Activated CD8-positive, alpha-beta T cell treated with anti-CD3 and anti-CD28 coated beads for 36 hours (primary cell): ENCODE measurements around the gene STRIT1. TPM values are rescaled to one million over a fixed set of nuclear protein-coding genes. Genes with fewer than 3 reads are reported as not detected.

Experiments used
- ATAC-seq: fragments of 200-7000 bp; cut with Tn5 transposase; one replicate; pipeline ENCODE4 v1.10.0; 2021; ENCODE audit warnings: mild to moderate bottlenecking, moderate library complexity
- CTCF ChIA-PET: fragments of 350-600 bp; sonication (Branson Sonifier 250); formaldehyde crosslinking; loops from one replicate; lab custom pipeline; 2021; ENCODE audit warnings: antibody characterized with exemption; lab: Charles Lee
- POLR2A ChIA-PET: fragments of 350-600 bp; sonication (Branson Sonifier 250); formaldehyde crosslinking; loops from one replicate; lab custom pipeline; 2021; ENCODE audit warnings: antibody characterized with exemption; lab: Charles Lee
- DNase-seq: peaks from one replicate; pipeline ENCODE4 v3.0.0-alpha.2; 2020
- H3K27ac Mint-ChIP-seq: one replicate; pipeline ENCODE4 v1.8.0; 2021; ENCODE audit warnings: mild to moderate bottlenecking, mixed read lengths
- H3K27me3 Mint-ChIP-seq: one replicate; pipeline ENCODE4 v1.8.0; 2021; ENCODE audit warnings: mixed read lengths
- H3K36me3 Mint-ChIP-seq: one replicate; pipeline ENCODE4 v1.8.0; 2021; ENCODE audit warnings: low read depth, mixed read lengths
- H3K4me1 Mint-ChIP-seq: one replicate; pipeline ENCODE4 v1.8.0; 2021; ENCODE audit warnings: low read depth, mixed read lengths
- H3K4me3 Mint-ChIP-seq: one replicate; pipeline ENCODE4 v1.8.0; 2021; ENCODE audit warnings: mild to moderate bottlenecking, moderate library complexity, mixed read lengths
- H3K9me3 Mint-ChIP-seq: one replicate; pipeline ENCODE4 v1.8.0; 2021; ENCODE audit warnings: mixed read lengths
- intact Hi-C: fragments of 100-400 bp; cut with micrococcal nuclease; formaldehyde crosslinking; loops from one replicate; pipeline ENCODE4 v1.10.0; 2022
- total RNA-seq, 2 experiments: library from RNA; stranded (reverse); gene quantifications; one replicate each; pipeline ENCODE4 v1.2.3, GENCODE V29; 2021
- TF ChIP-seq, protein P1 (sequence below): fragments of 200-600 bp; IDR thresholded peaks from one replicate; pipeline ENCODE4 v1.8.0; 2022; ENCODE audit warnings: antibody characterized with exemption, mild to moderate bottlenecking

The STRIT1 gene
- total RNA-seq, 2 experiments from 2014 or later = not detected

DNA sequence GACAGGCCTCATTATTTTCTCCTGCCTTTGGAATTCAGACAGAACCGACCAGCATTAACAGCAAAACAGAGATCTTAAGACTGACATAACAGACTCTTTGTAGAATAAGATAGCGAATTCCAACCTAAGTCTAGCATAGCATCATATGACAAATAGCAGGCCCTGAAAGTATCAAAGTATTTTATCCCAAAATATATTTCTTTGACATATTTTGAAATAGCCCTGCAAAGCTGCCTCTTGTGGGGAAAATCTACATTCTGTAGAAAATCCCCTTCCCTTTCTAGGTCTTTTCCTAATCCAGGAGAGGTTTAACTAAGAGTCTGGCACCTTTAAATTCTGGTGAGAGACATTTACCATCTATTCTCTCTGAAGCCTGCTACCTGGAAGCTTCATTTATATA lies 34.4 kb upstream of the STRIT1 start:
- H3K27me3 Mint-ChIP-seq = no peaks in the 10 kb centered on the region
- no peak overlapping the region for H3K4me3 Mint-ChIP-seq
- H3K9me3 Mint-ChIP-seq = no peaks in the 10 kb centered on the region
- ChIA-PET CTCF (no interaction called here), POLR2A (no interaction called here)
- ATAC-seq (no peak), DNase-seq (no peak)
- H3K36me3 Mint-ChIP-seq = no peaks in the 10 kb centered on the region
- intact Hi-C loops = loop anchor here (10.0 kb wide), 1 partner anchor 373 kb away; no protein-coding TSS in a partner anchor
- no peaks in the 10 kb centered on the region for H3K4me1 Mint-ChIP-seq
- no peak overlapping the region for H3K27ac Mint-ChIP-seq
- TF ChIP-seq, protein P1, sequence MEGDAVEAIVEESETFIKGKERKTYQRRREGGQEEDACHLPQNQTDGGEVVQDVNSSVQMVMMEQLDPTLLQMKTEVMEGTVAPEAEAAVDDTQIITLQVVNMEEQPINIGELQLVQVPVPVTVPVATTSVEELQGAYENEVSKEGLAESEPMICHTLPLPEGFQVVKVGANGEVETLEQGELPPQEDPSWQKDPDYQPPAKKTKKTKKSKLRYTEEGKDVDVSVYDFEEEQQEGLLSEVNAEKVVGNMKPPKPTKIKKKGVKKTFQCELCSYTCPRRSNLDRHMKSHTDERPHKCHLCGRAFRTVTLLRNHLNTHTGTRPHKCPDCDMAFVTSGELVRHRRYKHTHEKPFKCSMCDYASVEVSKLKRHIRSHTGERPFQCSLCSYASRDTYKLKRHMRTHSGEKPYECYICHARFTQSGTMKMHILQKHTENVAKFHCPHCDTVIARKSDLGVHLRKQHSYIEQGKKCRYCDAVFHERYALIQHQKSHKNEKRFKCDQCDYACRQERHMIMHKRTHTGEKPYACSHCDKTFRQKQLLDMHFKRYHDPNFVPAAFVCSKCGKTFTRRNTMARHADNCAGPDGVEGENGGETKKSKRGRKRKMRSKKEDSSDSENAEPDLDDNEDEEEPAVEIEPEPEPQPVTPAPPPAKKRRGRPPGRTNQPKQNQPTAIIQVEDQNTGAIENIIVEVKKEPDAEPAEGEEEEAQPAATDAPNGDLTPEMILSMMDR = no peak

DNA sequence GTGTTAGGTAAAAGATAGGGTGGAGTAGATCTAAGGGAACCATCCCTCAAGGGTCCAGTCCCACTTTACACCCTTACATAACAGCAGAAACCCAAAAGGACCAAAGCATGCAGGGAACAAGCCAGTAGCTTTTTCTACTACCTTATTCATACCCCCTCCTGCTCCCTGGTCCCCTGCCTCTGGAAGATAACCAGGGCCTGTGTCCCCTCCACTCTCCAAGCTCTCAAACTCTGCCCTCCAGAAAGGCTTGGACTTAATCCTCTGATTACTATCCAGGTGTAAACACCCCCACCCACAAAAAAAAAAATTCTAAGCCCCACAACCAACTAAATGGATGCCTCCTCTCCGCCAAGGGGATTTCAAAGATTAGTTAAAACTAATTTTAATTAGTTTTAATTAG lies 33.9 kb upstream of the STRIT1 start:
- H3K27ac Mint-ChIP-seq = no peak overlapping the region
- DNase-seq (no peak), ATAC-seq (no peak)
- TF ChIP-seq, protein P1 = no peak
- CTCF ChIA-PET = no interaction called here
- intact Hi-C loops = loop anchor here (10.0 kb wide), 1 partner anchor 373 kb away; no protein-coding TSS in a partner anchor
- H3K4me3 Mint-ChIP-seq = no peak overlapping the region
- no peaks in the 10 kb centered on the region for H3K9me3 Mint-ChIP-seq
- no peaks in the 10 kb centered on the region for H3K36me3 Mint-ChIP-seq
- H3K27me3 Mint-ChIP-seq = no peaks in the 10 kb centered on the region
- H3K4me1 Mint-ChIP-seq = no peaks in the 10 kb centered on the region
- POLR2A ChIA-PET = no interaction called here

DNA sequence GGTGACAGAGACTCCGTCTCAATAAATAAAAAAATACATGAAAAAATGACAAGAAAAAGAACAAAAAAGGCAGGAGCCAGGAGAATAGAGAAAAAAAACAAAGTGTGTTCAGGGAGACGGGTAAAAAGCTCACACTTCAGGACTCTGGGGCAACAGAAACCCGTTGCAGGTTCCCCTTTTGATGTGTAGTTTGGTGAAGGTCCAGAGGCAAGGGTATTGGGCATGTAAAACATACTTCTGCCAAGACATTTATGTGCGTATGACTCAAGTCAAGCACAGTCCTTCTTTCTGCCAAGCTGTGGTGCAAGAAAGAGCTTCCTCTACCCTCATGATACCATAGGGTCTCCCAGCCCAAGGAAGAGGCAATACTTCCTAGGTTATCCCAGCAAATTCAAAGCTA lies 33.4 kb upstream of the STRIT1 start:
- no peak overlapping the region for H3K27ac Mint-ChIP-seq
- ChIA-PET CTCF (no interaction called here), POLR2A (no interaction called here)
- H3K9me3 Mint-ChIP-seq = no peaks in the 10 kb centered on the region
- H3K4me3 Mint-ChIP-seq = no peak overlapping the region
- H3K4me1 Mint-ChIP-seq = no peaks in the 10 kb centered on the region
- no peaks in the 10 kb centered on the region for H3K27me3 Mint-ChIP-seq
- TF ChIP-seq, protein P1 = no peak
- no peak for DNase-seq
- ATAC-seq = no peak
- intact Hi-C loops = loop anchor here (10.0 kb wide), 1 partner anchor 372 kb away; no protein-coding TSS in a partner anchor
- H3K36me3 Mint-ChIP-seq = no peaks in the 10 kb centered on the region

DNA sequence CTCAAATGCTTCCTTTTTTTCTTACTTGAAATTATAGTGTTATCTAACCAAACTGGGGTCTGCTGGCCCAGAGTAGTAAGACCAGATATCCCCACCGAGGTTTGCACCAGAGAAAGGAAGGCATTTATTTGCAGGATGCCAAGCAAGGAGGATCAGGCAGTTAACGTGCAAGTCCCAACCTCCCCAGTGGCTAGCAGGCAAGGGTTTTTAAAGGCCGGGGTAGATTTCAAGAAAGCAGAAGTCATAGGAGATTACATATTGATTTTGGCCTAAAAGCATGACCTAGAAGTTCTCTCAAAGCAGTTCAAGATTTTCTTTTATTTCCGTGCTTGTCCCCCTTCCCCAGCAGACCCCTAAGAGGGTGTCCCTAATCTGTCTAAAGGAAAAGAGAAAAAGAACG lies 32.8 kb upstream of the STRIT1 start:
- no peak for DNase-seq
- Mint-ChIP-seq H3K4me3 (no peak overlapping the region), H3K27me3 (no peaks in the 10 kb centered on the region), H3K4me1 (no peaks in the 10 kb centered on the region), H3K27ac (no peak overlapping the region), H3K9me3 (no peaks in the 10 kb centered on the region), H3K36me3 (no peaks in the 10 kb centered on the region)
- no peak for ATAC-seq
- POLR2A ChIA-PET = no interaction called here
- intact Hi-C loops = loop anchor here (10.0 kb wide), 1 partner anchor 371 kb away; no protein-coding TSS in a partner anchor
- CTCF ChIA-PET = no interaction called here
- TF ChIP-seq, protein P1 = no peak

DNA sequence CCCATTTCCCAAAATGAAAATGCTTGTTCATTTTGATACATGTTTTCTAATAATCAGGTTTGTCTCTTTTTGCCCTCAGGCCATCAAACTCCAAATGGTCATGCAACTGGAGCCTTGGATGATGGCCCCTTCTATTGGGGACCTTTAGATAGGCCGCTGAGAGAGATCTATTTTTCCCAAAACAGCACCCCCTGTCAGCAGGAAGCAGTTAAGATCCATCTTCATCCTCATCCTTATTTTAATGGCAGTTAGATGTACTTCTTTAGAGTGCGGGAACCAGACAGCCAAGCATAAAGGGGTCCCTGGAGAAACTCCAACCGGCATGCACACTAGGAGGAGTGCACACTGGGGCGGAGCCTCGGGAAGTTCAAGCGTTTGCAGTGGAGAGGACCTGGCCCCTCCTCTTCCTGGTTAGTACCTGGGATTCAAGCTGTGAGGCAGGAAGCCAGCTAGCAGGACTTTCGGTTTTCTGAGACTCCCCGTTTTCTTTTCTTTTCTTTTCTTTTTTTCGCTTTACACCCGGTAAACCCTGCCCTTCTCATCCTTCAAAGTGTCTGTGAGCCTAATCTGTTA lies 31.9 kb upstream of the STRIT1 start:
- no peaks in the 10 kb centered on the region for H3K27me3 Mint-ChIP-seq
- intact Hi-C loops = loop anchor here (10.0 kb wide), 1 partner anchor 371 kb away; no protein-coding TSS in a partner anchor
- POLR2A ChIA-PET = no interaction called here
- ATAC-seq (no peak), DNase-seq (no peak)
- no peaks in the 10 kb centered on the region for H3K36me3 Mint-ChIP-seq
- no peak overlapping the region for H3K4me3 Mint-ChIP-seq
- H3K4me1 Mint-ChIP-seq = no peaks in the 10 kb centered on the region
- H3K27ac Mint-ChIP-seq = no peak overlapping the region
- H3K9me3 Mint-ChIP-seq = no peaks in the 10 kb centered on the region
- CTCF ChIA-PET = no interaction called here
- TF ChIP-seq, protein P1 = no peak
